PC-3 (cell line): ENCODE data around the gene TLCD4.

ENCODE experiments used
- EZH2 ChIP-seq: fragments of 300-600 bp; sonication (generic); IDR thresholded peaks from one replicate; pipeline ENCODE4 v1.6.1; 2017; ENCODE audit warnings: antibody characterized with exemption, mild to moderate bottlenecking, low read length; ENCODE audit not compliant: unreplicated experiment
- EZH2phosphoT487 ChIP-seq: fragments of 300-600 bp; sonication (generic); IDR thresholded peaks from 2 replicates; pipeline ENCODE4 v1.6.1; 2018; ENCODE audit warnings: mild to moderate bottlenecking, antibody characterized with exemption, low read length, borderline replicate concordance
- TF ChIP-seq, protein P1 (sequence below): fragments of 300-600 bp; sonication (generic); conservative IDR thresholded peaks from 2 replicates; pipeline ENCODE4 v1.5.1; 2017; ENCODE audit warnings: antibody characterized with exemption, low read depth, mild to moderate bottlenecking, low read length

DNA sequence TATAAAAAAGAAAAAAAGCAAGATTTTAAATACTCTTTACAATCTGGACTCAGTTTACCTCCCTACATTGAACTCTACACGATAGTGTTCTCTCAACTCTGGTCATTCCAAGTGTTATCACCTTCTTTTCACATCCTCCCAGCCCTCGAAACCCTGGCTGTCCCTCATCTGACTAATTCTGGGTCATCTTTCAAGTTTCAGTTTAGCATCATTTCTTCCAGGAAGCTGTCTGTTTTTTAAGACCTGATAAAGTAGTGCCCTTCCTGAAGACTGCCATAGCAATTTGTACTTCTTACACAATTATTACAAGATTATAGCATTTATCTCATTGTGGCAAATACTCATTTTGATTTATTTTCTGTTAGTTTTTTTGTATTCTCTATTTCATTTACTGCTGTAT, 45.6 kb upstream of the TLCD4 start:
- TF ChIP-seq, protein P1, sequence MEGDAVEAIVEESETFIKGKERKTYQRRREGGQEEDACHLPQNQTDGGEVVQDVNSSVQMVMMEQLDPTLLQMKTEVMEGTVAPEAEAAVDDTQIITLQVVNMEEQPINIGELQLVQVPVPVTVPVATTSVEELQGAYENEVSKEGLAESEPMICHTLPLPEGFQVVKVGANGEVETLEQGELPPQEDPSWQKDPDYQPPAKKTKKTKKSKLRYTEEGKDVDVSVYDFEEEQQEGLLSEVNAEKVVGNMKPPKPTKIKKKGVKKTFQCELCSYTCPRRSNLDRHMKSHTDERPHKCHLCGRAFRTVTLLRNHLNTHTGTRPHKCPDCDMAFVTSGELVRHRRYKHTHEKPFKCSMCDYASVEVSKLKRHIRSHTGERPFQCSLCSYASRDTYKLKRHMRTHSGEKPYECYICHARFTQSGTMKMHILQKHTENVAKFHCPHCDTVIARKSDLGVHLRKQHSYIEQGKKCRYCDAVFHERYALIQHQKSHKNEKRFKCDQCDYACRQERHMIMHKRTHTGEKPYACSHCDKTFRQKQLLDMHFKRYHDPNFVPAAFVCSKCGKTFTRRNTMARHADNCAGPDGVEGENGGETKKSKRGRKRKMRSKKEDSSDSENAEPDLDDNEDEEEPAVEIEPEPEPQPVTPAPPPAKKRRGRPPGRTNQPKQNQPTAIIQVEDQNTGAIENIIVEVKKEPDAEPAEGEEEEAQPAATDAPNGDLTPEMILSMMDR = no peak
- TF ChIP-seq EZH2 (no peak), EZH2phosphoT487 (no peak)
